ENCODE data around the gene ATP2C2.
A peak's percentile ranks its signal among the peaks of the same experiment; 100 is the strongest.
"Not testable (repeated sequence)": the region's sequence is repeated elsewhere in the genome, so short reads cannot be mapped to it uniquely, and the experiment has no call there.

Gene ATP2C2

GRCh38 chr16:84425696-84426095 lies 57.4 kb downstream of the ATP2C2 start:
- DNase-seq, result no peak

- DNase-seq, result no peak
Measured at GRCh38 chr16:84426804-84427203, 58.5 kb downstream of the ATP2C2 start.

- DNase-seq, result peak; percentile 63
Measured at GRCh38 chr16:84427553-84427952, 59.2 kb downstream of the ATP2C2 start.

GRCh38 chr16:84430860-84431259 lies 62.5 kb downstream of the ATP2C2 start:
- DNase-seq, result no peak

GRCh38 chr16:84434800-84435199 lies 66.5 kb downstream of the ATP2C2 start:
- DNase-seq, result no peak

- DNase-seq, result no peak
Measured at GRCh38 chr16:84436196-84436595, 67.9 kb downstream of the ATP2C2 start.

- no peak for DNase-seq
Measured at GRCh38 chr16:84438971-84439696, 70.8 kb downstream of the ATP2C2 start.

- DNase-seq, result no peak
Measured at GRCh38 chr16:84442416-84443145, 74.2 kb downstream of the ATP2C2 start.

GRCh38 chr16:84443166-84443802 lies 74.9 kb downstream of the ATP2C2 start:
- no peak for DNase-seq

- no peak for DNase-seq
Measured at GRCh38 chr16:84444476-84444875, 76.1 kb downstream of the ATP2C2 start.

GRCh38 chr16:84446084-84446483 lies 77.7 kb downstream of the ATP2C2 start:
- DNase-seq, result no peak

GRCh38 chr16:84446596-84447392 lies 78.5 kb downstream of the ATP2C2 start:
- no peak for DNase-seq

GRCh38 chr16:84448444-84448843 lies 80.1 kb downstream of the ATP2C2 start:
- DNase-seq, result no peak

GRCh38 chr16:84449156-84450140 lies 81.1 kb downstream of the ATP2C2 start:
- no peak for DNase-seq

GRCh38 chr16:84450176-84450865 lies 82.0 kb downstream of the ATP2C2 start:
- no peak for DNase-seq

GRCh38 chr16:84451010-84451676 lies 82.8 kb downstream of the ATP2C2 start:
- DNase-seq, result not testable (repeated sequence)

GRCh38 chr16:84451781-84452180 lies 83.4 kb downstream of the ATP2C2 start:
- no peak for DNase-seq

- DNase-seq, result no peak
Measured at GRCh38 chr16:84453061-84453752, 84.9 kb downstream of the ATP2C2 start.

GRCh38 chr16:84454611-84455010 lies 86.3 kb downstream of the ATP2C2 start:
- no peak for DNase-seq

GRCh38 chr16:84455031-84455430 lies 86.7 kb downstream of the ATP2C2 start:
- no peak for DNase-seq
